CD4-positive, alpha-beta memory T cell (primary cell): ENCODE measurements around the gene ZNRF2. TPM values are rescaled to one million over a fixed set of nuclear protein-coding genes. Genes with fewer than 3 reads are reported as not detected.
"Not testable (repeated sequence)": the region's sequence is repeated elsewhere in the genome, so short reads cannot be mapped to it uniquely, and the experiment has no call there.

Source experiments
- CTCF ChIA-PET: fragments of 350-600 bp; sonication (Branson Sonifier 250); formaldehyde crosslinking; loops from one replicate; lab custom pipeline; 2021; ENCODE audit warnings: inconsistent platforms; ENCODE audit not compliant: partially characterized antibody; lab: Charles Lee
- POLR2A ChIA-PET: fragments of 350-600 bp; sonication (Branson Sonifier 250); formaldehyde crosslinking; loops from one replicate; lab custom pipeline; 2021; ENCODE audit not compliant: partially characterized antibody; lab: Charles Lee
- DNase-seq, 5 donors: peaks; one replicate each; pipeline versions ENCODE4 v3.0.0 to v3.0.0-alpha.2; 2020 to 2022; ENCODE audit warnings: mixed read lengths in 1 of 5
- H3K27ac ChIP-seq: one replicate; pipeline ENCODE4 v1.7.0; 2013; ENCODE audit warnings: low read depth, low read length
- H3K27me3 ChIP-seq: 2 replicates; pipeline ENCODE4 v1.7.0; 2013; ENCODE audit warnings: mild to moderate bottlenecking, low read length, moderate library complexity; ENCODE audit not compliant: insufficient read depth
- H3K36me3 ChIP-seq: 2 replicates; pipeline ENCODE4 v1.7.0; 2013; ENCODE audit warnings: mild to moderate bottlenecking, low read length, moderate library complexity; ENCODE audit not compliant: insufficient read depth
- H3K4me1 ChIP-seq: 2 replicates; pipeline ENCODE4 v1.7.0; 2013; ENCODE audit warnings: mild to moderate bottlenecking, low read length, moderate library complexity; ENCODE audit not compliant: insufficient read depth
- H3K4me3 ChIP-seq, 2 donors: one replicate each; pipeline ENCODE4 v1.7.0; 2013; ENCODE audit warnings: low read length in 2 of 2, mild to moderate bottlenecking in 1 of 2
- H3K9me3 ChIP-seq, 2 donors: one replicate each; pipeline ENCODE4 v1.7.0; 2013; ENCODE audit warnings: low read length in 2 of 2, control low read depth in 1 of 2; ENCODE audit not compliant: control insufficient read depth in 1 of 2
- H3K27ac Mint-ChIP-seq, 7 donors: one replicate each; pipeline ENCODE4 v1.8.0; 2020 to 2021; ENCODE audit warnings: mixed read lengths in 7 of 7, mild to moderate bottlenecking in 6 of 7, inconsistent platforms in 3 of 7, moderate library complexity in 3 of 7
- H3K27me3 Mint-ChIP-seq, 2 donors: one replicate each; pipeline ENCODE4 v1.8.0; 2020 to 2021; ENCODE audit warnings: mixed read lengths in 2 of 2
- H3K36me3 Mint-ChIP-seq, 2 donors: one replicate each; pipeline ENCODE4 v1.8.0; 2020 to 2021; ENCODE audit warnings: mixed read lengths in 2 of 2, inconsistent platforms in 1 of 2, mild to moderate bottlenecking in 1 of 2
- H3K4me1 Mint-ChIP-seq, 4 donors: one replicate each; pipeline ENCODE4 v1.8.0; 2020 to 2021; ENCODE audit warnings: mixed read lengths in 4 of 4, mild to moderate bottlenecking in 1 of 4
- H3K4me3 Mint-ChIP-seq, 8 donors: one replicate each; pipeline ENCODE4 v1.8.0; 2020 to 2021; ENCODE audit warnings: mixed read lengths in 8 of 8, mild to moderate bottlenecking in 7 of 8, moderate library complexity in 6 of 8, inconsistent platforms in 3 of 8
- H3K9me3 Mint-ChIP-seq, 8 donors: one replicate each; pipeline ENCODE4 v1.8.0; 2020 to 2021; ENCODE audit warnings: mixed read lengths in 8 of 8, mild to moderate bottlenecking in 5 of 8, inconsistent platforms in 3 of 8, moderate library complexity in 1 of 8
- intact Hi-C: fragments of 100-400 bp; cut with micrococcal nuclease; formaldehyde crosslinking; loops from one replicate; pipeline ENCODE4 v1.15.1; 2023
- polyA plus RNA-seq, 2 donors: library from polyadenylated mRNA; unstranded; fragments of 300-500 nt; fragmentation: Illumina TruSeq; gene quantifications; one replicate each; pipeline ENCODE4 v1.2.3, GENCODE V29; 2021
- total RNA-seq, 2 experiments: library from RNA; stranded (reverse); gene quantifications; one replicate each; pipeline ENCODE4 v1.2.3, GENCODE V29; 2021

The ZNRF2 gene
- total and polyA plus RNA-seq, 4 experiments from 2014 or later: 0.59 to 39.4 (median 20.4) TPM

- no peak for DNase-seq
- Mint-ChIP-seq H3K27ac (no peak overlapping the region), H3K36me3 (peaks cover 0 to 1% of the 10 kb centered on the region in 2 donors), H3K27me3 (no peaks in the 10 kb centered on the region), H3K4me1 (peaks cover 0 to 4% (median 0%) of the 10 kb centered on the region in 4 donors), H3K4me3 (no peak overlapping the region), H3K9me3 (peaks cover 0 to 11% (median 3%) of the 10 kb centered on the region in 8 donors)
- H3K27me3 ChIP-seq: no peaks in the 10 kb centered on the region
- no peaks in the 10 kb centered on the region for H3K9me3 ChIP-seq
- no peaks in the 10 kb centered on the region for H3K4me1 ChIP-seq
- ChIA-PET POLR2A (no interaction called here), CTCF (no interaction called here)
- H3K4me3 ChIP-seq: no peak overlapping the region
- intact Hi-C loops: no loop called here
- H3K36me3 ChIP-seq: no peaks in the 10 kb centered on the region
- H3K27ac ChIP-seq: no peak overlapping the region
Measured at GRCh38 chr7:30379131-30379530, 94.7 kb downstream of the ZNRF2 start.

GRCh38 chr7:30379741-30380140, 95.3 kb downstream of the ZNRF2 start:
- Histone ChIP-seq H3K27me3 (no peaks in the 10 kb centered on the region), H3K36me3 (no peaks in the 10 kb centered on the region), H3K27ac (no peak overlapping the region), H3K9me3 (no peaks in the 10 kb centered on the region), H3K4me1 (no peaks in the 10 kb centered on the region), H3K4me3 (no peak overlapping the region)
- Mint-ChIP-seq H3K27ac (peak overlapping the region in 1 of 7 donors; percentile 63), H3K4me1 (peaks cover 0 to 4% (median under 1%) of the 10 kb centered on the region in 4 donors), H3K36me3 (peaks cover 0 to 1% of the 10 kb centered on the region in 2 donors), H3K4me3 (no peak overlapping the region), H3K27me3 (no peaks in the 10 kb centered on the region), H3K9me3 (peaks cover 0 to 11% (median 3%) of the 10 kb centered on the region in 8 donors)
- ChIA-PET CTCF (no interaction called here), POLR2A (no interaction called here)
- intact Hi-C loops: no loop called here
- no peak for DNase-seq

GRCh38 chr7:30380294-30380693, 95.9 kb downstream of the ZNRF2 start:
- Histone ChIP-seq H3K4me3 (no peak overlapping the region), H3K36me3 (no peaks in the 10 kb centered on the region), H3K27me3 (no peaks in the 10 kb centered on the region), H3K27ac (no peak overlapping the region), H3K4me1 (no peaks in the 10 kb centered on the region), H3K9me3 (no peaks in the 10 kb centered on the region)
- ChIA-PET POLR2A (no interaction called here), CTCF (no interaction called here)
- Mint-ChIP-seq H3K9me3 (peaks cover 0 to 11% (median 3%) of the 10 kb centered on the region in 8 donors), H3K4me1 (peaks cover 0 to 4% (median under 1%) of the 10 kb centered on the region in 4 donors), H3K27ac (no peak overlapping the region), H3K27me3 (no peaks in the 10 kb centered on the region), H3K36me3 (peaks cover 0 to 1% of the 10 kb centered on the region in 2 donors), H3K4me3 (no peak overlapping the region)
- DNase-seq: no peak
- intact Hi-C loops: no loop called here

GRCh38 chr7:30380824-30381223, 96.4 kb downstream of the ZNRF2 start:
- H3K9me3 ChIP-seq, H3K4me1 Mint-ChIP-seq, intact Hi-C loops, POLR2A ChIA-PET, H3K4me3 ChIP-seq, H3K4me1 ChIP-seq, H3K4me3 Mint-ChIP-seq, CTCF ChIA-PET, H3K36me3 Mint-ChIP-seq, DNase-seq, H3K36me3 ChIP-seq, H3K27ac ChIP-seq, H3K27me3 Mint-ChIP-seq, H3K27ac Mint-ChIP-seq, H3K27me3 ChIP-seq: not testable (repeated sequence)
- peaks cover 0 to 11% (median 3%) of the 10 kb centered on the region in 8 donors for H3K9me3 Mint-ChIP-seq

GRCh38 chr7:30382607-30383006, 98.2 kb downstream of the ZNRF2 start:
- H3K27ac ChIP-seq: no peak overlapping the region
- no peak overlapping the region for H3K4me3 ChIP-seq
- H3K4me1 Mint-ChIP-seq: peaks cover 0 to 4% (median under 1%) of the 10 kb centered on the region in 4 donors
- no peaks in the 10 kb centered on the region for H3K36me3 ChIP-seq
- H3K4me1 ChIP-seq: no peaks in the 10 kb centered on the region
- POLR2A ChIA-PET: no interaction called here
- H3K27me3 ChIP-seq: no peaks in the 10 kb centered on the region
- H3K4me3 Mint-ChIP-seq: no peak overlapping the region
- no peak overlapping the region for H3K27ac Mint-ChIP-seq
- no peaks in the 10 kb centered on the region for H3K9me3 ChIP-seq
- DNase-seq: no peak
- CTCF ChIA-PET: no interaction called here
- intact Hi-C loops: no loop called here
- H3K9me3 Mint-ChIP-seq: peaks cover 0 to 11% (median 3%) of the 10 kb centered on the region in 8 donors
- H3K36me3 Mint-ChIP-seq: peaks cover 0 to 1% of the 10 kb centered on the region in 2 donors
- no peaks in the 10 kb centered on the region for H3K27me3 Mint-ChIP-seq

GRCh38 chr7:30389791-30390190, 105.4 kb downstream of the ZNRF2 start:
- no peak overlapping the region for H3K4me3 Mint-ChIP-seq
- ChIA-PET POLR2A (no interaction called here), CTCF (no interaction called here)
- no peaks in the 10 kb centered on the region for H3K9me3 Mint-ChIP-seq
- no peak overlapping the region for H3K27ac ChIP-seq
- intact Hi-C loops: no loop called here
- H3K4me3 ChIP-seq: no peak overlapping the region
- no peaks in the 10 kb centered on the region for H3K27me3 ChIP-seq
- no peaks in the 10 kb centered on the region for H3K4me1 ChIP-seq
- no peak for DNase-seq
- no peaks in the 10 kb centered on the region for H3K27me3 Mint-ChIP-seq
- H3K4me1 Mint-ChIP-seq: no peaks in the 10 kb centered on the region
- H3K36me3 Mint-ChIP-seq: peaks cover 4 to 6% of the 10 kb centered on the region in 2 donors
- H3K27ac Mint-ChIP-seq: peak overlapping the region in 1 of 7 donors; percentile 34
- no peaks in the 10 kb centered on the region for H3K9me3 ChIP-seq
- H3K36me3 ChIP-seq: no peaks in the 10 kb centered on the region

- no peaks in the 10 kb centered on the region for H3K9me3 ChIP-seq
- no peaks in the 10 kb centered on the region for H3K4me1 ChIP-seq
- no peaks in the 10 kb centered on the region for H3K36me3 ChIP-seq
- peaks cover 4 to 11% of the 10 kb centered on the region in 2 donors for H3K36me3 Mint-ChIP-seq
- intact Hi-C loops: no loop called here
- ChIA-PET POLR2A (interaction anchor here (0.6 kb wide), 1 partner anchor 107 kb away, joined by 4 read pairs; no protein-coding TSS in a partner anchor), CTCF (no interaction called here)
- DNase-seq: no peak
- H3K27me3 ChIP-seq: no peaks in the 10 kb centered on the region
- H3K4me1 Mint-ChIP-seq: no peaks in the 10 kb centered on the region
- H3K9me3 Mint-ChIP-seq: no peaks in the 10 kb centered on the region
- no peak overlapping the region for H3K4me3 Mint-ChIP-seq
- H3K27ac ChIP-seq: no peak overlapping the region
- no peaks in the 10 kb centered on the region for H3K27me3 Mint-ChIP-seq
- H3K27ac Mint-ChIP-seq: no peak overlapping the region
- no peak overlapping the region for H3K4me3 ChIP-seq
Measured at GRCh38 chr7:30390736-30391636, 106.6 kb downstream of the ZNRF2 start.
